Astrocyte of the cerebellum (primary cell): ENCODE data around the gene CNTNAP3.
"Not testable (repeated sequence)": the region's sequence is repeated elsewhere in the genome, so short reads cannot be mapped to it uniquely, and the experiment has no call there.

Experiments used
- DNase-seq: peaks from one replicate; pipeline ENCODE4 v3.0.0-alpha.2; 2011; ENCODE audit warnings: low read depth
- H3K4me3 ChIP-seq: 2 replicates; pipeline ENCODE4 v1.5.1; 2011; ENCODE audit warnings: mild to moderate bottlenecking, low read depth, low read length, moderate library complexity
- in situ Hi-C: cut with HindIII; loops from 2 replicates; pipeline ENCODE4 v1.10.0; 2017; ENCODE audit warnings: low sequenced_read_pairs
- TF ChIP-seq, protein P1 (sequence below): IDR thresholded peaks from 2 replicates; pipeline ENCODE4 v1.5.1; 2012; ENCODE audit warnings: low read length, low read depth, moderate library complexity, mild to moderate bottlenecking; ENCODE audit errors: missing control alignments

The CNTNAP3 gene

DNA sequence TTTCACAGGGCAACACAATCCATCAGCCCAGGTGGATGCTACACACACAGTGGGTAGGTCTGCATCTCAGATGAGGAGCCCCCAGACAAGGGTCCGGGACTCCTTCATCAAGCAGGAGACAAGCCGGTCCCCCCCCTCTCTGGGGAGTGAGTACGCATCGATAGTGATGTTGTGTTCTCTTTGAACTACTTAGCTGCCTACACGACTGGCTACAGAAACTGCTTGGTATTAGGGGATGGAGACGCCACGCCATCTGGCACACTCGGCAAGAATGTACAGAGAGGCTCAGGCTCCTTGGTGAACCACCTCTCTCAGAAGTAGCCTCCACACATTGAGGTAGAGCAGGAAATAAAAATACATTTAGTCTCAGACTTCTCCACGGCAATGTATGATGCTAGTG is 179.8 kb downstream of the CNTNAP3 start:
- TF ChIP-seq, protein P1, sequence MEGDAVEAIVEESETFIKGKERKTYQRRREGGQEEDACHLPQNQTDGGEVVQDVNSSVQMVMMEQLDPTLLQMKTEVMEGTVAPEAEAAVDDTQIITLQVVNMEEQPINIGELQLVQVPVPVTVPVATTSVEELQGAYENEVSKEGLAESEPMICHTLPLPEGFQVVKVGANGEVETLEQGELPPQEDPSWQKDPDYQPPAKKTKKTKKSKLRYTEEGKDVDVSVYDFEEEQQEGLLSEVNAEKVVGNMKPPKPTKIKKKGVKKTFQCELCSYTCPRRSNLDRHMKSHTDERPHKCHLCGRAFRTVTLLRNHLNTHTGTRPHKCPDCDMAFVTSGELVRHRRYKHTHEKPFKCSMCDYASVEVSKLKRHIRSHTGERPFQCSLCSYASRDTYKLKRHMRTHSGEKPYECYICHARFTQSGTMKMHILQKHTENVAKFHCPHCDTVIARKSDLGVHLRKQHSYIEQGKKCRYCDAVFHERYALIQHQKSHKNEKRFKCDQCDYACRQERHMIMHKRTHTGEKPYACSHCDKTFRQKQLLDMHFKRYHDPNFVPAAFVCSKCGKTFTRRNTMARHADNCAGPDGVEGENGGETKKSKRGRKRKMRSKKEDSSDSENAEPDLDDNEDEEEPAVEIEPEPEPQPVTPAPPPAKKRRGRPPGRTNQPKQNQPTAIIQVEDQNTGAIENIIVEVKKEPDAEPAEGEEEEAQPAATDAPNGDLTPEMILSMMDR = no peak
- in situ Hi-C loops = no loop called here

DNA sequence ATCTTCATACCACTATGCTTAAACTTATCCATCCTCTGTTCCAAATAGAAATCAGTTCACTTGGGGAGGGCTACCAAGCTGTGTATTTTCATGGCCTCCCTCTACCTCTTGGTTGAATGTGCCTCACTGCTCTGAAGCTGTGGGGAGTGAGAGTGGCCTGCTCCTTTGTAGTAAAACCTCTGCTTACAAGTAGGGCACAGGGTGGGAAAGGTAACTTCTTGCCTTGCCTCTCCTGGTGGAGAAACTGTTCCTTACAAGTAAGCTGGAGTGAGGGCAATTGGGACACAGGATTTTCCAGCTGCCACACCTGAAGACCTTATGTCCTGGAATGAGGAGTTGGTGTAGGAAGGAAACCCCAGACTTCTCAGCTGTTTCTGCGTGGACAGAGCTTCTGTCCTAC is 190.8 kb downstream of the CNTNAP3 start:
- DNase-seq, in situ Hi-C loops, H3K4me3 ChIP-seq: not testable (repeated sequence)

More for the DNA sequence above, 179.8 kb downstream of the CNTNAP3 start:
- H3K4me3 ChIP-seq = no peak overlapping the region
- no peak for DNase-seq

DNA sequence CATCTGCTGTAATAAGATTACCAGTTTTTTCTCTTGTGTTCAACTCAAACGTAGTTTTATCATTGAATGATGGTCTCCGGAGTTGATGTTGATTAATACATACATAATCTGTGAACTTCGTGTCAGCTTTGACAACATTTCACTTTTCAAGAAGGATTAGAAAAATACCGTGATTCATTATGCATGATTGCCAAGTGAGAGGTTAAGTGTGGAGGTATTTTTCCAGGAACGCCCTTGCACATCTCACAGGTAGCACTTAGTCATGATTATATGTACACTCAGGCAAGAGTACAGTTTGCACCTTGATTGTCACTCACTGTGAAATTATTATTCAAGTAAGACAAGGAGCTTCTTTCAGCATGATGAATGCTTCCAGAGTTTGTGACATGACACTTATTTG is 202.7 kb downstream of the CNTNAP3 start:
- in situ Hi-C loops, DNase-seq, H3K4me3 ChIP-seq: not testable (repeated sequence)

DNA sequence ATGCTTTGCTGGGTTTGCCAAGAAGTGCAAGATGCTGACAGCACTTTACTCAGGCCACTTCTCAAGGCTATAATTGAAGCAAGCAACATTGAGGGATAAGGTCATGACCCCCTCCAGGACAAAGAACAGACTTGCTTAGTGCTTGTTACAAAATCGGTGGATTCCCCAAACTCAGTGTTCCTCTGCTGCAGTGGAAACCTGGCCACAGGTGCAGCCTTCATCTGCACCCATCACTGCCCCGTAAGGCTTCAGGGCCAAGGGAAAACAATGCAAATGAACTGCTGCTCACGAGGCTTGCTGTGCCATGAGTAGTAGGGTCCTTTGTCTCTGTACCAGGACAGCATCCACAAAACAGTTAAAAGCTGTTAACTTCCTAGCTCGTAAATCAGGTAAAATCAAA is 205.4 kb downstream of the CNTNAP3 start:
- H3K4me3 ChIP-seq, DNase-seq, in situ Hi-C loops: not testable (repeated sequence)

DNA sequence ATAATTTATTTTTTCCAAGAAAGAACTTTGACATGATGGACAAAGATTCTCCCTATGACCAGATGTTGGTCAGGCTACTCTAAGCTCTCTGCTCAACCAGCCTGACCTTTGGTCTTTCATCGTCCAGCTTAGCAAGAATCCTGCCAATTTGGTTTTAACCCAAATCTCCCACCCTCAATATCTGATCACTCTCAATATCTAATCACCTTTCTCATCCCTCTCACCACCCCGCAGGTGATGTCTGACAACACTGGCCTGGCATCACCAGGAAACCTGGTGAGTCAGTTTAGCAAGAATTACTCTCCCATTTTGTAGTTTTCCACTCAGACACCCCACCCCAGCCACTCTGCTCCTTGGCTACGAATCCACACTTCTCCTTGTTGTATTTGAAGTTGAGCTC is 207.9 kb downstream of the CNTNAP3 start:
- in situ Hi-C loops, H3K4me3 ChIP-seq, DNase-seq: not testable (repeated sequence)

DNA sequence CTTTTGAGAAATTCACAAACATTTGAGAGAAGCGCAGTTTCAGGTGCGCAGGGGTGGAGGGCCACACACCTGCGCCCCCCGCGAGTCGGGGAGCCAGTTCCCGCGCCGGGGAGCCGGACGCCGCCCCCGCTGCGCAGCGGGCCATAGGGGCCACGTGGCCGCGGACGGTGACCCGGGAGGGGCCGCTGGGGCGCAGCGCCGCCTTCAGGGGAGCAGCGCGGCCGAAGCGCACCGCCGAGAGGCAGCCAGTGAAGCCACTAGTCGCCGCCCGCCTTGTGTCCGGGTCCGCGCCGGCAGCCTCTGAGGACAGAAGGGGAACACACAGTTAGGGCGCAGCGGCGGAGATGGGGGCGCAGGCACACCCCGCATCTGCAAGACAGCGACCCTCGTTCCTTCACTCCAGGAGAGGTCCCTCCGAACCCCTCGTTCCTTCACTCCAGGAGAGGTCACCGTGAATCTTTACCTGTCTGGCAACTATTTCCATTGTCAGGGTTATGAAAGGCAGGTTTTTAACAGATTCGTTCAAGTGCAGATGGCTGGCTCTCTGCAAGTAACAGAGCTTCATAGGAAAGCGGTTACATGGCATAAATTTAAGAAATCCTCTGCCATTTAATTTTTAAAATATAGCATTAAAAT is 209.2 kb downstream of the CNTNAP3 start:
- peak overlapping the region; percentile 27 for H3K4me3 ChIP-seq
- TF ChIP-seq, protein P1 = peak; percentile 17
- in situ Hi-C loops, DNase-seq: not testable (repeated sequence)

DNA sequence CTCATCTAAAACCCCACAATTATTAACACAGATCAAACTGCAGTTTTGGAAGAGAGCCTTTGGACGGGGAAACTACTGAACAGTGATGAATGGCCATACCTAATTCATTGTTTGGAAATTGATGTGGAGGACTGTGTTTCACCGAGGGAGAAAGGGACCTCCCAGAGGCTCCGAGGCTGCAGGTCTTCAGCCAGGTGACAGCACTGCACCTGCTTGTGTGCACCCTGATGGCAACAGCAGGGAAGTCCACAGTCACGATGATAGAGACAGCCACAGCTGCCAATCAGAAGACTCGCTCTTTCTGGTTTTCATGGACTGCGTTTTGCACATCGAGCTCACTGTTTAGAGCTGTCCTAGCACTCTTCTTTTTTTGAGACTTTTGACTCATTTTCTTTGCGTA is 214.4 kb downstream of the CNTNAP3 start:
- DNase-seq, in situ Hi-C loops, H3K4me3 ChIP-seq: not testable (repeated sequence)

DNA sequence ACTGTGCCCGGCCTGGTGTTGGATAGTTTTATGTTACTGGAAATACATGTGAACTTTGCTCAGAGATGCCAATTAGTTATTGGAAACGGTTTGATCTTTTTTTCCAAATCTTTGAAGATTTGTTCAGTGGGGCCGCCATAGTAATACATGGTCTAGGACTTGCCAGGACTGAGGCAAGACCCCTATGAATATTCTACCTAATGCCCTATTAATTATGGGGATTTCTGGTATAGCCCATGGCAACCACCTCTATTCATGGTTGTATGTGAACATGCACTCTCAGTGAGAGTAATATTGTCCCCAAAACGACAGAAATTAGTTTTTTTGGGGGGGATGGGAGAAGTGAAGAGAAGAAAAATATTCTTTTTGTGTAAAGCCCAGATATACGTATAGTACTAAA is 220.3 kb downstream of the CNTNAP3 start:
- H3K4me3 ChIP-seq, DNase-seq, in situ Hi-C loops: not testable (repeated sequence)

DNA sequence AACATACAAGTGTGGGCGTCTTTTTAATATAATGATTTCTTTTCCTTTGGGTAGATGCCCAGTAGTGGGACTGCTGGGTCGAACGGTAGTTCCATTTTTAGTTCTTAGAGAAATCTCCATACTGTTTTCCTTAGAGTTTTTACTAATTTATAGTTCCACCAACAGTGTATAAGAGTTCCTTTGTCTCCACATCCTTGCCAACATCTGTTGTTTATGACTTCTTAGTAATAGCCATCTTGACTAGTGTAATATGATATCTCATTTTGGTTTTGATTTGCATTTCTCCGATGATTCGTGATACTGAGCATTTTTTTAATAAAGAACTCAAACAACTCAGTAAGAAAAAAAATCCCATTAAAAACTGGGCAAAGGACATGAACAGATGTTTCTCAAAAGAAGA is 225.0 kb downstream of the CNTNAP3 start:
- H3K4me3 ChIP-seq, in situ Hi-C loops: not testable (repeated sequence)
- peak; percentile 52 for DNase-seq

DNA sequence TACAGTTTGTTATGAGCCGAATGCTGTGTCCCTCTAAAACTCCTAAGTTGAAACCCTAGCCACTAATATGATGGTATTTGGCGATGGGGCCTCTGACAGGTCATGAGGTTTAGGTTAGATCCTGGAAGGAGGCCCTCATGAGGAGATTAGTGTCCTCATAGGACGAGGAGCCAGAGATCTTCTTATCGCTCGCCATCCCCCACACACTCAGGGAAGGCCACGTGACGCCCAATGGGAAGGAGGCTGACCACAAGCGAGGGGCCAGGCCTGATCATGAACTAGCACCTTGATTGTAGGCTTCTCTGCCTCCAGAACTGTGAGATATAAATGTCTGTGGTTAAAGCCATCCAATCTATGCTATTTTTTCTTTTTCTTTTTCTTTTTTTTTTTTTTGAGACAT is 233.5 kb downstream of the CNTNAP3 start:
- in situ Hi-C loops, DNase-seq, H3K4me3 ChIP-seq: not testable (repeated sequence)

DNA sequence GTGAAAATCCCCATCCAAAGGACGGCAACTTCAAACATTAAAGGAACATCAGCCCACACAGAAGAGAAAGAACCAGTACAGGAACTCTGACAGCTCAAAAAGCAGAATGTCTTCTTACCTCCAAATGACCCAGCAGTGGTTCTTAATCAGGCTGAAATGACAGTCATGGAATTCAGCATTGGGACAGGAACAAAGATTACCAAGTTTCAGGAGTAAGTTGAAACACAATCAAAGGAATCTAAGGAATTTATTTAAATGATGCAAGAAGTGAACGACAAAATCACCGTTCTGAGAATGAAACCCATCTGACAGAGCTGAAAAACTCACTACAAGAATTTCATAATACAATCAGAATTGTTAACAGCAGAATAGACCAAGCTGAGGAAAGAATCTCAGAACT is 241.1 kb downstream of the CNTNAP3 start:
- H3K4me3 ChIP-seq, in situ Hi-C loops, DNase-seq: not testable (repeated sequence)

DNA sequence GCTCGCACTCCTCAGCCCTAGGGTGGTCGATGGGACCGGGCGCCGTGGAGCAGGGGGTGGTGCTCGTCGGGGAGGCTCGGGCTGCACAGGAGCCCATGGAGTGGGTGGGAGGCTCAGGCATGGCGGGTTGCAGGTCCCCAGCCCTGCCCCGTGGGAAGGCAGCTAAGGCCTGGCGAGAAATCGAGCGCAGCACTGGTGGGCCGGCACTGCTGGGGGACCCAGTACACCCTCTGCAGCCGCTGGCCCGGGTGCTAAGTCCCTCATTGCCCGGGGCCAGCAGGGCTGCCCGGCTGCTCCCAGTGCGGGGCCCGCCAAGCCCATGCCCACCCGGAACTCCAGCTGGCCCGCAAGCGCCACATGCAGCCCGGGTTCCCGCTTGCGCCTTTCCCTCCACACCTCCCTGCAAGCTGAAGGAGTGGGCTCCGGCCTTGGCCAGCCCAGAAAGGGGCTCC is 245.6 kb downstream of the CNTNAP3 start:
- DNase-seq, in situ Hi-C loops, H3K4me3 ChIP-seq: not testable (repeated sequence)

DNA sequence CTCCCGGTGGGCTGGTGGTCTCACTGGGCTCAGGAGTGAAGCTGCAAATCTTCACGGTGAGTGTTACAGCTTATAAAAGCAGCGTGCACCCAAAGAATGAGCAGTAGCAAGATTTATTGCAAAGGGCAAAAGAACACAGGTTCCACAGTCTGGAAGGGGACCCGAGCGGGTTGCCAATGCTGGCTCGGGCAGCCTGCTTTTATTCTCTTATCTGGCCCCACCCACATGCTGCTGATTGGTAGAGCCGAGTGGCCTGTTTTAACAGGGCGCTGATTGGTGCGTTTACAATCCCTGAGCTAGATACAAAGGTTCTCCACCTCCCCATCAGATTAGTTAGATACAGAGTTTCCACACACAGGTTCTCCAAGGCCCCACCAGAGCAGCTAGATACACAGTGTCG is 246.2 kb downstream of the CNTNAP3 start:
- in situ Hi-C loops, DNase-seq, H3K4me3 ChIP-seq: not testable (repeated sequence)

DNA sequence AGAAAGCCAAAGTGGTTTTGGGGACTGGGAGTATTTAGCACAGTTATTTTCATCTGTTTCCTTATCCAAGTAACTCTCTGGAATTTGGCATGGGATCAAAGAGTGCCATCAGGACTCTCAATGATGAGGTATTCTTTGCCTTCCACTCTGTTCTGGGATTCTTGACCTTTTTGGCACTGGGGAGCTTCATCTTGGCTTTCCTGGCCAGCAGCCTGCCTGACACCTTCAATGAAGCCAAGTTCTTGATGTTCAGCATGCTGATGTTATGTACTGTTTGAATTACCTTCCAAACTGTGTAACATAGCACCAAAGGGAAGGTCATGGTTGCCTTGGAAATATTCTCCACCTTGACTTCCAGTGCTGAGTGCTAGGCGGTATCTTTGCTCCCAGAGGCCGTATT is 248.8 kb downstream of the CNTNAP3 start:
- in situ Hi-C loops, DNase-seq: not testable (repeated sequence)

DNA sequence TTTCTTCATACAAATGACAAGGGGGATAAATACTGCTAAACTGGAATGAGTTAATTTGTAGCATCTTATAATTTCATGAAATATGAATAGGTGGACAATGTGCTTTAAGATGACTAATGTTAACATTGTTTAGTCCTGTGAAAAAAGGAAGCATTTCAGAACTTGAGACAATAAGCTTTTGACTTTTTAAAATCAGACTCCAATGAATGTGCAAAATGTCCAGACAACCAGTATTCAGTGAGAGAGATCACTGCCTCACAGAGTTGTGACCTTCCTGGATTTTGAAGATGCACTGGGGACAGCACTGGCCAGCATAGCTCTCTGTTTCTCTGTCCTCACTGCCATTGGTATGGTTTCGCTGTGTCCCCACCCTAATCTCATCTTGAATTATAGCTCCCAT is 249.7 kb downstream of the CNTNAP3 start:
- H3K4me3 ChIP-seq, in situ Hi-C loops, DNase-seq: not testable (repeated sequence)

More for the DNA sequence above, 248.8 kb downstream of the CNTNAP3 start:
- H3K4me3 ChIP-seq = not testable (repeated sequence)

DNA sequence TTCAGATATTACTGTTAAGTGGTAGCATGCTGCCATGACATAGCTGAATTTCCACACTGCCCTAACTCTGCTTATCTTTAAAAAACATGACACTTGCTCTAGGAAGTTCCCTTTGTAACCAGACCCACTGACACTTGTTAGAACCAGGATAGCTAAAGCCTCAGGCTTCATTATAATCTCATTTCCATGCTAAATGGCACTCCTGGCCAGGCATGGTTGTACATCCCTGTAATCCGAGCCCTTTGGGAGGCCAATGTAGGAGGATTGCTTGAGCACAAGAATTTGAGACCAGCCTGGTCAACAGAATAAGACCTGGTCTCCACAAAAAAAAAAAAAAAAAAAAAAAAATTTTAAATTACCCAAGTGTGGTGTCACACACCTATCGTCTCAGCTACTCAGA is 254.1 kb downstream of the CNTNAP3 start:
- in situ Hi-C loops, H3K4me3 ChIP-seq, DNase-seq: not testable (repeated sequence)
